Mucosa of stomach (tissue), 1 donor: ENCODE measurements around the gene PIP4K2C.
"Not testable (repeated sequence)": the region's sequence is repeated elsewhere in the genome, so short reads cannot be mapped to it uniquely, and the experiment has no call there.

Source experiments
- H3K27me3 ChIP-seq: one replicate; pipeline ENCODE4 v1.7.0; 2013; ENCODE audit warnings: mild to moderate bottlenecking, low read length; ENCODE audit not compliant: control insufficient read depth, insufficient read depth
- H3K36me3 ChIP-seq: one replicate; pipeline ENCODE4 v1.7.0; 2013; ENCODE audit warnings: low read length; ENCODE audit not compliant: control insufficient read depth, insufficient read depth
- H3K4me1 ChIP-seq: one replicate; pipeline ENCODE4 v1.7.0; 2013; ENCODE audit warnings: mild to moderate bottlenecking, low read length; ENCODE audit not compliant: control insufficient read depth, insufficient read depth
- H3K4me3 ChIP-seq: one replicate; pipeline ENCODE4 v1.7.0; 2013; ENCODE audit warnings: low read length
- H3K9ac ChIP-seq: one replicate; pipeline ENCODE4 v1.7.0; 2013; ENCODE audit warnings: mild to moderate bottlenecking, low read length, moderate library complexity
- H3K9me3 ChIP-seq: one replicate; pipeline ENCODE4 v1.7.0; 2013; ENCODE audit warnings: mild to moderate bottlenecking, low read length, moderate library complexity; ENCODE audit not compliant: control insufficient read depth
- donor health status: Pancreatic carcinoma.

Gene PIP4K2C

GRCh38 chr12:57564178-57564740 lies 26.7 kb upstream of the PIP4K2C start:
- H3K9ac ChIP-seq: no peak overlapping the region
- no peaks in the 10 kb centered on the region for H3K9me3 ChIP-seq
- H3K4me1 ChIP-seq: no peaks in the 10 kb centered on the region
- no peak overlapping the region for H3K4me3 ChIP-seq
- no peaks in the 10 kb centered on the region for H3K36me3 ChIP-seq
- H3K27me3 ChIP-seq: no peaks in the 10 kb centered on the region

- H3K4me1 ChIP-seq: no peaks in the 10 kb centered on the region
- H3K9ac ChIP-seq: no peak overlapping the region
- H3K9me3 ChIP-seq: no peaks in the 10 kb centered on the region
- H3K4me3 ChIP-seq: no peak overlapping the region
- no peaks in the 10 kb centered on the region for H3K36me3 ChIP-seq
- H3K27me3 ChIP-seq: no peaks in the 10 kb centered on the region
Observed at GRCh38 chr12:57568838-57569237, 22.2 kb upstream of the PIP4K2C start.

GRCh38 chr12:57569858-57570257 lies 21.1 kb upstream of the PIP4K2C start:
- Histone ChIP-seq H3K36me3 (no peaks in the 10 kb centered on the region), H3K4me3 (no peak overlapping the region), H3K9ac (no peak overlapping the region), H3K9me3 (no peaks in the 10 kb centered on the region), H3K4me1 (no peaks in the 10 kb centered on the region), H3K27me3 (no peaks in the 10 kb centered on the region)

GRCh38 chr12:57570438-57570837 lies 20.6 kb upstream of the PIP4K2C start:
- not testable (repeated sequence) for H3K4me1 ChIP-seq, H3K36me3 ChIP-seq, H3K27me3 ChIP-seq, H3K9ac ChIP-seq, H3K9me3 ChIP-seq, H3K4me3 ChIP-seq

GRCh38 chr12:57571926-57572762 lies 18.8 kb upstream of the PIP4K2C start:
- H3K9ac ChIP-seq: no peak overlapping the region
- H3K9me3 ChIP-seq: no peaks in the 10 kb centered on the region
- no peaks in the 10 kb centered on the region for H3K27me3 ChIP-seq
- H3K4me3 ChIP-seq: no peak overlapping the region
- H3K36me3 ChIP-seq: no peaks in the 10 kb centered on the region
- no peaks in the 10 kb centered on the region for H3K4me1 ChIP-seq

- no peaks in the 10 kb centered on the region for H3K4me1 ChIP-seq
- H3K9me3 ChIP-seq: no peaks in the 10 kb centered on the region
- H3K4me3 ChIP-seq: no peak overlapping the region
- no peaks in the 10 kb centered on the region for H3K36me3 ChIP-seq
- no peak overlapping the region for H3K9ac ChIP-seq
- H3K27me3 ChIP-seq: no peaks in the 10 kb centered on the region
Observed at GRCh38 chr12:57574795-57575194, 16.2 kb upstream of the PIP4K2C start.

GRCh38 chr12:57575771-57576612 lies 15.0 kb upstream of the PIP4K2C start:
- H3K9me3 ChIP-seq: no peaks in the 10 kb centered on the region
- no peaks in the 10 kb centered on the region for H3K4me1 ChIP-seq
- no peaks in the 10 kb centered on the region for H3K27me3 ChIP-seq
- no peaks in the 10 kb centered on the region for H3K36me3 ChIP-seq
- H3K4me3 ChIP-seq: no peak overlapping the region
- H3K9ac ChIP-seq: no peak overlapping the region

- Histone ChIP-seq H3K9ac (no peak overlapping the region), H3K36me3 (no peaks in the 10 kb centered on the region), H3K4me3 (no peak overlapping the region), H3K4me1 (no peaks in the 10 kb centered on the region), H3K9me3 (no peaks in the 10 kb centered on the region), H3K27me3 (no peaks in the 10 kb centered on the region)
Observed at GRCh38 chr12:57576613-57577160, 14.3 kb upstream of the PIP4K2C start.

GRCh38 chr12:57577981-57578758 lies 12.8 kb upstream of the PIP4K2C start:
- H3K4me1 ChIP-seq: no peaks in the 10 kb centered on the region
- no peak overlapping the region for H3K9ac ChIP-seq
- H3K9me3 ChIP-seq: no peaks in the 10 kb centered on the region
- H3K4me3 ChIP-seq: no peak overlapping the region
- H3K27me3 ChIP-seq: peaks cover 3% of the 10 kb centered on the region
- H3K36me3 ChIP-seq: no peaks in the 10 kb centered on the region

- no peaks in the 10 kb centered on the region for H3K4me1 ChIP-seq
- peaks cover 3% of the 10 kb centered on the region for H3K27me3 ChIP-seq
- H3K9ac ChIP-seq: no peak overlapping the region
- no peaks in the 10 kb centered on the region for H3K36me3 ChIP-seq
- no peaks in the 10 kb centered on the region for H3K9me3 ChIP-seq
- H3K4me3 ChIP-seq: no peak overlapping the region
Observed at GRCh38 chr12:57579011-57579410, 12.0 kb upstream of the PIP4K2C start.

GRCh38 chr12:57579677-57580465 lies 11.1 kb upstream of the PIP4K2C start:
- H3K4me1 ChIP-seq: no peaks in the 10 kb centered on the region
- peaks cover 3% of the 10 kb centered on the region for H3K27me3 ChIP-seq
- H3K9me3 ChIP-seq: no peaks in the 10 kb centered on the region
- no peaks in the 10 kb centered on the region for H3K36me3 ChIP-seq
- H3K9ac ChIP-seq: no peak overlapping the region
- no peak overlapping the region for H3K4me3 ChIP-seq
